Mesothelial cell of epicardium (in vitro differentiated cells): Measurements from ENCODE around the gene CAMTA1. TPM values are rescaled to one million over a fixed set of nuclear protein-coding genes. Genes with fewer than 3 reads are reported as not detected.

Experiments
- DNase-seq, 2 experiments: peaks; one replicate each; pipeline ENCODE4 v3.0.0; 2021; ENCODE audit warnings: low spot score in 2 of 2; ENCODE audit not compliant: unreplicated experiment in 2 of 2
- H3K27ac Mint-ChIP-seq: 2 replicates; pipeline ENCODE4 v1.8.0; 2021; ENCODE audit warnings: mixed read lengths
- H3K27me3 Mint-ChIP-seq: 2 replicates; pipeline ENCODE4 v1.8.0; 2021; ENCODE audit warnings: low read depth, mixed read lengths
- H3K36me3 Mint-ChIP-seq: 2 replicates; pipeline ENCODE4 v1.8.0; 2021; ENCODE audit warnings: mixed read lengths
- H3K4me1 Mint-ChIP-seq: 2 replicates; pipeline ENCODE4 v1.8.0; 2021; ENCODE audit warnings: mixed read lengths
- H3K4me3 Mint-ChIP-seq: 2 replicates; pipeline ENCODE4 v1.8.0; 2021; ENCODE audit warnings: mild to moderate bottlenecking, moderate library complexity, mixed read lengths
- H3K9me3 Mint-ChIP-seq: 2 replicates; pipeline ENCODE4 v1.8.0; 2021; ENCODE audit warnings: mixed read lengths
- CTCF ChIP-seq: fragments of 200-600 bp; sonication (generic); IDR thresholded peaks from one replicate; pipeline ENCODE4 v1.5.0; 2021; ENCODE audit warnings: antibody characterized with exemption; ENCODE audit not compliant: unreplicated experiment
- total RNA-seq: library from RNA; stranded (reverse); gene quantifications from 3 replicates; pipeline ENCODE4 v1.2.1, GENCODE V29; 2021

CAMTA1 gene
- total RNA-seq, 1 donor from 2014 or later, result 70.4 TPM

GRCh38 chr1:7335224-7335879 lies 550.1 kb downstream of the CAMTA1 start:
- H3K27me3 Mint-ChIP-seq, result no peaks in the 10 kb centered on the region
- no peak overlapping the region for H3K4me3 Mint-ChIP-seq
- peak overlapping the region; percentile 21 for H3K27ac Mint-ChIP-seq
- H3K9me3 Mint-ChIP-seq, result no peaks in the 10 kb centered on the region
- H3K4me1 Mint-ChIP-seq, result peaks cover 37% of the 10 kb centered on the region
- no peak for DNase-seq
- H3K36me3 Mint-ChIP-seq, result no peaks in the 10 kb centered on the region
- TF ChIP-seq CTCF, result no peak

GRCh38 chr1:7338439-7338838 lies 553.2 kb downstream of the CAMTA1 start:
- no peaks in the 10 kb centered on the region for H3K9me3 Mint-ChIP-seq
- no peak for DNase-seq
- no peak overlapping the region for H3K27ac Mint-ChIP-seq
- no peaks in the 10 kb centered on the region for H3K27me3 Mint-ChIP-seq
- TF ChIP-seq CTCF, result no peak
- no peak overlapping the region for H3K4me3 Mint-ChIP-seq
- H3K36me3 Mint-ChIP-seq, result no peaks in the 10 kb centered on the region
- peaks cover 37% of the 10 kb centered on the region for H3K4me1 Mint-ChIP-seq

- Mint-ChIP-seq H3K4me3 (no peak overlapping the region), H3K27me3 (no peaks in the 10 kb centered on the region), H3K9me3 (peaks cover 5% of the 10 kb centered on the region), H3K4me1 (peaks cover 32% of the 10 kb centered on the region), H3K27ac (no peak overlapping the region), H3K36me3 (no peaks in the 10 kb centered on the region)
- TF ChIP-seq CTCF, result no peak
- no peak for DNase-seq
These were observed 553.8 kb downstream of the CAMTA1 start for GRCh38 chr1:7339014-7339413.

- TF ChIP-seq CTCF, result no peak
- Mint-ChIP-seq H3K9me3 (peaks cover 5% of the 10 kb centered on the region), H3K36me3 (no peaks in the 10 kb centered on the region), H3K27me3 (no peaks in the 10 kb centered on the region), H3K27ac (no peak overlapping the region), H3K4me3 (no peak overlapping the region), H3K4me1 (peaks cover 22% of the 10 kb centered on the region)
- no peak for DNase-seq
These were observed 554.7 kb downstream of the CAMTA1 start for GRCh38 chr1:7339953-7340352.

- H3K9me3 Mint-ChIP-seq, result peaks cover 5% of the 10 kb centered on the region
- no peak for TF ChIP-seq CTCF
- no peaks in the 10 kb centered on the region for H3K36me3 Mint-ChIP-seq
- peaks cover 14% of the 10 kb centered on the region for H3K4me1 Mint-ChIP-seq
- no peaks in the 10 kb centered on the region for H3K27me3 Mint-ChIP-seq
- no peak overlapping the region for H3K4me3 Mint-ChIP-seq
- peak in 1 of 2 experiments; percentile 52 for DNase-seq
- H3K27ac Mint-ChIP-seq, result peak overlapping the region; percentile 87
These were observed 556.1 kb downstream of the CAMTA1 start for GRCh38 chr1:7341145-7341905.
